GM19372 (cell line): ENCODE measurements around the gene KHSRP.
"Not testable (repeated sequence)": the region's sequence is repeated elsewhere in the genome, so short reads cannot be mapped to it uniquely, and the experiment has no call there.

ENCODE experiments used
- ATAC-seq: cut with Tn5 transposase; IDR thresholded peaks from one replicate; pipeline ENCODE4 v1.9.1; 2021; ENCODE audit warnings: mild to moderate bottlenecking, low read depth, moderate library complexity; ENCODE audit not compliant: unreplicated experiment

KHSRP gene

GRCh38 chr19:6421075-6422014 lies 3.3 kb downstream of the KHSRP start:
- no peak for ATAC-seq

GRCh38 chr19:6418562-6418932 lies 6.1 kb downstream of the KHSRP start:
- ATAC-seq: no peak

DNA sequence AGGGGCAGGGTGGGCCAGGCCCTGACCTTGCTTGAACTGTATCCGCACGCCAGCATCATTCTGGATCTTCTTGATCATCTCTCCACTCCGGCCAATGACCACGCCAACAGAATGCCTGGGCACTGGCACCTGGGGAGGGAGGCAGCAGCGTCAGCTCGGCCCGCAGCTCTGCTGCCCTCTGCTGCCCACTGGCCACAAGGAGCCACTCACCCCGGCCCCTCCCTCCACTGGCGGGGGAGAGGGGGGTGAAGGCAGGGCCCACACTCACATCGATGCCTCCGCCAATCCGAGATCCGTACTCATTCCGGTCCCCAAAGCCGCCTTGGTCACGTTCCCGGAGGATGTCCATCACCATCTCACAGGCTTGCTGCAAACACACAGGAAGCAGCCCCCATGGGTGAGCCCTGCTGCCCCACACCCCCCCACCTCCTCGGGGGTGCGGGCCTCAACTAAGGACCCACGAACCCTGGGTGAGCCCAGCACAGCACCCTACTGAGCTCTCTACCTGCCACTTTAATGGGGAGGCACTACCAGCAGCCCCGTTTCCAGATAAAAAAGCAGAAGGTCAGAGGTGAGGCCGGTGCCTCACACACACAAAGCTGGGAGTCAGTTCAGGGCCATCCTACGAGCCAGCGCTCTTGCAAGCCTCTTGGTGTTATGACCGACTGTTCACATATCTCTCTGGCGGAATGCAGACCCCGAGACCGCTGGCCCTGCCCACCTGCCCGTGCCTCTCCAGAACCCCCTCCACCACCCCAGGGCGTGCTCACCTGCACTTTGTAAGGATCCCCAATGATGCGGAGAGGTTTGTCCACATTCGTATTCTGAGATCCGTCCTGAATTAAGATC lies 6.7 kb downstream of the KHSRP start:
- ATAC-seq: no peak

- ATAC-seq: no peak
These were observed 7.8 kb downstream of the KHSRP start for GRCh38 chr19:6416658-6417405.

- ATAC-seq: no peak
These were observed 8.9 kb downstream of the KHSRP start for GRCh38 chr19:6415591-6416190.

DNA sequence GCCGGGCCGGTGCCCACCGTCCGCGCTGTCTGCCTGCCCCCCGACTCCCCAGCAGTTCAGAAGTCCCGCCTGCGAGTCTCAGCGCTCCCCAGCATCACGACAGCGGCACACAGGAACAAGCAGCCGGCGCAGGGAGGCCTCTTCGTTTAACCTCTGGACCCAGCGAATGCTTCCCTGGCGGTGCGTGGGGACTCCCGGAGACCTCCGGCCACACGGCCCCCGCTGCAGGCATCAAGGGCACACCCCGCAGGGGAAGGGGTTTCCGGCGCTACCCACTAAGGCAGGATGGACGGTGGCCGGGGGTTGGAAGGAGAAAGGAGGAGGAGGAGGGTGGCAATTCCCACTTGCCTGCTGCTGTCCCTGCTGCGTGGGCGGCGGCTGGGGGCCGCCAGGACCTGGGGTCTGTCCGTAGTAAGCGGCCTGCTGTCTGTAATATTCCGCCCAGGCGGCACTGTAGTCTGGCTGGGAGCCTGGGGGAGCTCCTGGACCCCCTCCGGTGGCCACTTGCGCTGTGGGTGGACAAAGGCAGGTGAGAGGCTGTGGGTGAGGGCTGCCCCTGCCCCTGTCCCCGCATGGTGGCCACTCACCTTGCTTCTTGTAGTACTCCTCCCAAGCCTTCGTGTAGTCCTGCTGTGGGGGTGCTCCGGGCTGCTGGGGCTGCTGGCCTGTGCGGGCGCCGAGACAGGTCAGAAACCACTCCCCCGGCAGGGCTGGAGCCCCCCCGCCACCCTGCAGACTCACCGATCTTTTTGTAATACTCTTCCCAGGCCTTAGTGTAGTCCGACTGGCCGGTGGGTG lies 9.6 kb downstream of the KHSRP start:
- ATAC-seq: no peak

GRCh38 chr19:6413721-6414643 lies 10.6 kb downstream of the KHSRP start:
- no peak for ATAC-seq

DNA sequence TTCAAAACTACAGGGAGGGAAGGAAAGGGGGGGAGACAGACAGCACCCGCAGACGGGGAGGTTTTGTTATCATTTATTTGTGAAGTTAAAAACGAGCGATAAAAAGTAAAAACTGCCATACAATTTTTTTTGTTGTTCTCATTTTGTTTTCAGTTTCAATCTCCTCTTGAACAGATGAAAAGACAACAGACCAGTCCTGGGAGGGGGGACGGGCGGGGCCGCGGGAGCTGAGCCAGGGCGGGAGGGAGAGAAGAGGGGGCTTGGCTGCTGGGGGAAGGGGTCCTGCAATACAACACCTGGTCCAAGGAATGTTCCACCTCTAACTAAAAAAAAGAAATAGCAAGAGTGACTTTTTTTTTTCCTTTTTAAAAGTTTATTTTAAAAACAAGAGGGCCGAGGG lies 11.3 kb downstream of the KHSRP start:
- no peak for ATAC-seq

DNA sequence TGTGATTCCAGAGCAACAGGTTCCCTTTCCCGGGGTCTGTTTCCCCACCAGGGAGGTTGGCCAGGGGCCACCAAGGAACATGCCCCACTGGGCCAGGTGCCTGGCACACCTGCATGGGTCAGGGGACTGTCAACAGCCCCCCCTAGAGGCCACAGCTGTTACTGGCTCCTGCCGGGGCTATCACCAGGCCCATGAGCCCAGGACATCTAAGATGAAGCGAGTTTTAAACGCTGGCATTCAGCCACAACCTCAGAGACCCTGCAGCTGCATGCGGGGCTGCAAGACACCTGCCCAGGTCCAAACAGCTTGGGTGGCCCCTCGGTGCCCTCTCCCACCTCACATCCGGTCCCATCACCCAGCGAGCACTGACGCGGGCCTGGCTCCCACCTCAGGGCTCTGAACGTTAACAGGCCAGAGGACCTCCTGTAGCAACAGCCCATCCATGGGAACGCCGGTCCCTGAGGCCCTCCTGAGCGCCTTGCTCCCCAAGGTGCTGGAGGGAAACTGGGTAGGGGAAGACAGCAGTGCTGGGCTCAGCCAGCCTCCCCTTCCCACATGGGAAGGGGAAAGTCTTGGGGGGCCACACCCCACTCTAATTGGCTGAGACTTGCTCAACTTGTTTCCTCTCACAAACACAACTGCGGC lies 12.0 kb downstream of the KHSRP start:
- no peak for ATAC-seq

GRCh38 chr19:6412061-6412446 lies 12.6 kb downstream of the KHSRP start:
- ATAC-seq: no peak

GRCh38 chr19:6409346-6409745 lies 15.3 kb downstream of the KHSRP start:
- ATAC-seq: no peak

DNA sequence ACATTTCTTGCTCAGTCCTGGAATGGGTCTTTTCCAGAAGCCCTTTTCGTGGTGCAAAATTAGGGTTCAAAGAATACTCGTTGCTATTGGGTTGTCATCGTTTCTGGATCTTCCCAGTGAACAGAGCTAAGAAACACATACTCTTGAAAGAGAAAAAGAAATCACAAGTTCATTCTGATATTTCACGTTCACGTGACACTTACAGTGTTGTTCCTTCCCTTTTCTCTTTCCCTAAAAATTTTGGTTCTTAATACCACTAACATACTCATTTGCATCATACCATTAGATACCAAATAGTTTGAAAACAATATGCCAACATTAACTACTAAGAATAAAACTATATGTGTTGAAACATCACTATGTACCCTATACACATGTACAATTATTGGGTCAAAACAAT lies 18.2 kb downstream of the KHSRP start:
- no peak for ATAC-seq

GRCh38 chr19:6402837-6403608 lies 21.6 kb downstream of the KHSRP start:
- ATAC-seq: no peak

- ATAC-seq: no peak
These were observed 22.6 kb downstream of the KHSRP start for GRCh38 chr19:6402058-6402457.

DNA sequence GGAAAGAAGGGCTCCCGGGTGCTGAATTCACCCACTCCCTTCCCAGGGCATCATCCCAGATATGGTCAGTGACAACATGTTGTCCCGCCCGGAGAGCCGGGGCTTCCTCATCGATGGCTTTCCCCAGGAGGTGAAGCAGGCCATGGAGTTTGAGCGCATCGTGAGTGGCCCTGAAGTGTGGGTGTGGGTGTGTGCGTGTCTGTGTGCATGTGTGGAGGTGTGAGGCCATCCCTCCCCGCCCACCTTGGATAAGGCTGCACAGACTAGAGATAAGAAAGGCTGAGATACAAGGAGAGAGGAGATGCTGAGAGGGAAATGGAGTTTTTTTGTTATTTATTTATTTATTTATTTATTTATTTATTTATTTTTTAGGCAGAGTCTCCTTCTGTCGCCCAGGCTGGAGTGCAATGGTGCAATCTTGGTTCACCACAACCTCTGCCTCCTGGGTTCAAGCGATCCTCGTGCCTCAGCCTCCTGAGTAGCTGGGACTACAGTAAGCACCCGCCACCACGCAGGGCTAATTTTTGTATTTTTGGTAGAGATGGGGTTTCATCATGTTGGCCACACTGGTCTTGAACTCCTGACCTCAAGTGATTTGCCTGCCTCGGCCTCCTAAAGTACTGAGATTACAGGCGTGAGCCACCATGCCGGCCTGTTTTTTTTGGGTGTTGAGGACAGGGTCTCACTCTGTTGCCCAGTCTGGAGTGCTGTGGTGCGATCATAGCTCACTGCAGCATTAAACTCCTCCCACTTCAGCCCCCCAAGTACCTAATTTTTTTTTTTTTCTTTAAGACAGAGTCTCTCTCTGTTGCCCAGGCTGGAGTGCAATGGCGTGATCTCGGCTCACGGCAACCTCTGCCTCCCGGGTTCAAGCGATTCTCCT lies 24.3 kb downstream of the KHSRP start:
- ATAC-seq: not testable (repeated sequence)

DNA sequence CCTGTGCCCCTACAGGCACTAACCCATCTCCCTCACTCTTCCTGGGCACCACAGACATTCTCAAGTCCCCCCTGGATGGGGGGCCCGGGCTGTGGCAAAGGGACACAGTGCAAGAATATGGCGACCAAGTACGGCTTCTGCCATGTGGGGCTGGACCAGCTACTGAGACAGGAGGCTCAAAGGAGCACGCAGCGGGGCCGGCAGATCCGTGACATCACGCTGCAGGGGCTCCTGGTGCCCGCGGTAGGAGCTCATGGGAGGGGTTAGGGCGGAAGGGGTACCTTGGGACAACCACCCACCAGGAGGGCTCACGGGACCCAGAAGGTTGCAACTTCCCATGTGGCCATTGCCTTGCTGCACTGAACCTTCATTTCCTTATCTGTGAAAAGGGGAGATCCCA lies 28.3 kb downstream of the KHSRP start:
- no peak for ATAC-seq
